NT2/D1 (cell line): Measurements from ENCODE around the gene AGER.

Experiments
- SUZ12 ChIP-seq: IDR thresholded peaks from 2 replicates; pipeline ENCODE4 v1.6.1; 2011; ENCODE audit not compliant: insufficient read length, insufficient read depth; ENCODE audit errors: extremely low read depth
- YY1 ChIP-seq: IDR thresholded peaks from 2 replicates; pipeline ENCODE4 v1.6.1; 2011; ENCODE audit not compliant: insufficient read length, insufficient read depth

DNA sequence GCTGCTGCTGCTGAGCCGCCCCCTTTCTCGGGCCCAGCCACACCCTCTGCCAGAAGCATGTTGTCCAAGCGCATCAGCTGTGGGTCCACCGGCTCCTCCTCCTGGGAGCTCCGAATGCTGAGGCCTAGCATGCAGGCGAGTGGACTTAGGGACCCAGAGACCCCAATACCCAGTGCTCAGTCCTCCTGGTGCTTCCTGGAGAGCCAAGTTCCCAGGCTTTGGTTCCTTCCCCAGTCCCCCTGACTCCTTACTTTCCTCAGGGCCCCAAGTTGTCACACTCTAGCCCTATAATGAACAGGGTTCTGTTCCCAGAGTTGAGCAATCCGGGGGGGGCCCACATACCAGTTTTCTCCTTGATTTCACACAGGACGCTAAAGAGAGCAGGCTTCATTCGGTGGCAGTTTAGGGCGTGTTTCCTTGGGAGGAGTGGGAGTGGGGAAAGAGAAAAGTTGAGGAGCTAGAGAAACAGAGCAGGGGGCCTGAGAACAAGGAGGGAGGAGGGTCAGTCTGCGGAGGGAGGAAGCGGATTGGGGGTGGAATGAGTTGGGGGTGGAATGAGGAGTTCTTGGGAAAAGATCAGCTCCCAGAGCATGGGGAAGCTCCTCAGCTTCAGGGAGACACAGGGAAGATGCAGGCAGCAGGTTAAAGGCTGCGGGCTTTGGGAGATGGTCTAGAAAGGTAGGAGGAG lies 4.5 kb upstream of the AGER start:
- TF ChIP-seq SUZ12 (no peak), YY1 (no peak)
